Lung (tissue), 12 donors: Measurements from ENCODE around the gene CAD. TPM values are rescaled to one million over a fixed set of nuclear protein-coding genes. Genes with fewer than 3 reads are reported as not detected.

Experiments used
- ATAC-seq: fragments of 200-7000 bp; cut with Tn5 transposase; one replicate; pipeline ENCODE4 v1.9.1; 2020; ENCODE audit warnings: moderate number of reproducible peaks; ENCODE audit not compliant: insufficient read depth, low FRiP score
- DNase-seq, 3 donors: peaks; one replicate each; pipeline ENCODE4 v3.0.0-alpha.2; 2013 to 2017
- H3K27ac ChIP-seq, 2 donors: one replicate each; pipeline ENCODE4 v1.5.1; 2013; ENCODE audit warnings: mild to moderate bottlenecking in 2 of 2, moderate library complexity in 2 of 2, control low read depth in 1 of 2, inconsistent platforms in 1 of 2, low read depth in 1 of 2, low read length in 1 of 2
- H3K27me3 ChIP-seq, 3 donors: one replicate each; pipeline ENCODE4 v1.5.1; 2013; ENCODE audit warnings: low read length in 2 of 3; ENCODE audit not compliant: control insufficient read depth in 3 of 3, insufficient read depth in 3 of 3
- H3K36me3 ChIP-seq, 4 donors: one replicate each; pipeline ENCODE4 v1.5.1; 2013; ENCODE audit warnings: low read length in 4 of 4, mild to moderate bottlenecking in 1 of 4, moderate library complexity in 1 of 4; ENCODE audit not compliant: control insufficient read depth in 4 of 4, insufficient read depth in 4 of 4
- H3K4me1 ChIP-seq, 5 donors: one replicate each; pipeline ENCODE4 v1.5.1; 2013; ENCODE audit warnings: low read length in 5 of 5, mild to moderate bottlenecking in 2 of 5, moderate library complexity in 1 of 5; ENCODE audit not compliant: control insufficient read depth in 5 of 5, insufficient read depth in 5 of 5
- H3K4me3 ChIP-seq: one replicate; pipeline ENCODE4 v1.5.1; 2013; ENCODE audit warnings: mild to moderate bottlenecking, control low read depth, moderate library complexity
- H3K9ac ChIP-seq, 2 donors: one replicate each; pipeline ENCODE4 v1.5.1; 2013; ENCODE audit warnings: low read length in 2 of 2, control low read depth in 1 of 2; ENCODE audit not compliant: insufficient read depth in 1 of 2
- H3K9me3 ChIP-seq, 4 donors: one replicate each; pipeline ENCODE4 v1.5.1; 2013; ENCODE audit warnings: low read length in 3 of 4, mild to moderate bottlenecking in 1 of 4, moderate library complexity in 1 of 4; ENCODE audit not compliant: control insufficient read depth in 4 of 4, insufficient read depth in 3 of 4
- CTCF ChIP-seq: IDR thresholded peaks from 2 replicates; pipeline ENCODE4 v1.5.1; 2012; ENCODE audit warnings: mild to moderate bottlenecking; ENCODE audit errors: control extremely low read depth, extremely low read depth
- WGBS, 2 donors: extraction: QIAGEN DNeasy Blood & Tissue Kit; methylation state at CpG; one replicate each; pipeline ENCODE4 v1.1.7; 2013; 5-methylcytosine and 5-hydroxymethylcytosine counted together
- polyA plus RNA-seq, 2 donors: library from polyadenylated mRNA; stranded (reverse); fragments of 200-250 nt; gene quantifications; one replicate each; pipeline ENCODE4 v1.2.1, GENCODE V29; 2013
- total RNA-seq, 2 donors: library from RNA; depleted of rRNA in 1 of 2; stranded (reverse); fragments of >200 nt in 1 of 2; gene quantifications; one replicate each; pipeline ENCODE4 v1.2.1, GENCODE V29; 2014 to 2021
- donor health status: control.
- donor health status: control.
- donor health status: Bipolar disorder and iron deficiency.
- donor health status: healthy.
- donor health status: DM: yes; HTN: yes; CAD: no.

CAD gene
- total and polyA plus RNA-seq, 4 donors = 10.9 to 42.0 (median 18.9) TPM

DNA sequence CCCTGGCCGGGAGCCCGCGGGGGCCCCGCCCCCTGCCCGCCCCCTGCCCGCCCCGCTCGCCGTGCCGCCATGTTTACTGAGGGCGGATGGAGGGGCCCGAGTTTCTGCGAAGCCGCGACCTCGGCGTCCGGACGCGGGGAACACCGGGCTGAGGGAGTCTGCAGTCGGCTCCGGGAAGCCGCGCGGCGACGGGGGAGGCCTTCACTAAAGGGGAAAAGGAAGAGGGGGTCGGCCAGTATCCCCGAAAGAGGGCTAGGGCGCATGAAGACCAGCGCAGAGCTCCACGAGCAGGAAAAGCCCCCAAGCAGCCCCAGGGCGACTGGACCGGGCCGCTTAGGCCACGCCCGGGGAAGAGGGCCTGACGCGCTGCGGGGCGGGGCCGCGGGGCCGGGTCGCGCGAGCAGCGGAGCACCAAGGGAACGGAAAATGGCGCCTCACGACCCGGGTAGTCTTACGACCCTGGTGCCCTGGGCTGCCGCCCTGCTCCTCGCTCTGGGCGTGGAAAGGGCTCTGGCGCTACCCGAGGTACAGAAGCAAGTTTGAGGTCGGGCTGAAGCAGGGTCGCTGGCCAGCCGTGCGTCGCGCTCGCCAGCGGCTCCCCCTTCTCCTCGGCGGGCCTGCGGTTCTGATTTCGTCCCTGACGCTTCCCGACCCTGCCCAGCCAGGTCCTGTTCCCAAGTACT is 5.1 kb upstream of the CAD start, which contains the start of the genes ATRAID and SLC5A6:
Gene ATRAID (plus strand): TSS at position 99 of the 683 bp plus-strand sequence. CDS start 328 bp downstream, at position 427.
Gene SLC5A6 (minus strand): TSS at position 326 of the 683 bp plus-strand sequence. CDS start 4,618 bp downstream, outside the sequence.
- Histone ChIP-seq H3K36me3 (peaks cover 3 to 20% (median 8%) of the 10 kb centered on the region in 4 donors), H3K27ac (peak within 1 kb of the TSS; percentile 99 to 100), H3K4me1 (peaks cover 0 to 19% (median 3%) of the 10 kb centered on the region in 5 donors), H3K27me3 (no peaks in the 10 kb centered on the region), H3K9me3 (no peaks in the 10 kb centered on the region), H3K9ac (peak within 1 kb of the TSS; percentile 91 to 95), H3K4me3 (peak within 1 kb of the TSS; percentile 84)
- 0% methylated on average over 56 to 73 of the region's 73 CpGs for whole genome bisulfite sequencing, 2 donors
- no peak for TF ChIP-seq CTCF
- peak; percentile 91 to 94 (median 93) for DNase-seq
- peak; percentile 97 for ATAC-seq

GRCh38 chr2:27212626-27213471 is 4.3 kb upstream of the CAD start:
- 9 to 10% methylated on average over 34 of the region's 34 CpGs for WGBS, 2 donors
- peak in 1 of 3 donors; percentile 13 for DNase-seq

DNA sequence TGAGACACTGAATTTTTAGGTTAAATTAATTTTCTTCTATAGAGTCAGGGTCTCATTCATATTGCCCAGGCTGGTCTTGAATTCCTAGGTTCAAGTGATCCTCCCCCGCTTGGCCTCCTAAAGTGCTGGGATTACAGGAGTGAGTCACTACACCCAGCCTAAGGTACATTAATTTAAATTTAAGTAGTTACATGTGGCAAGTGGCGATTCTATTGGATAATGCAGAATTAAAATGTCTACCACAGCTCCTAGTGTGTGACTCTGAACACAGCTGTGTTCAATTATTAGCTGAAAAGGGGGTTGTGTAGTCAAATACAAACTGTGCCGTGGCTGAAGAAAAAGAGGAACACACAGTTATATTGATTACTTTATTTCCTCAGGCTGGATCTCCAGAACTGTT is 2.2 kb upstream of the CAD start:
- H3K27ac ChIP-seq = no peak overlapping the region
- H3K4me1 ChIP-seq = peaks cover 0 to 25% (median 3%) of the 10 kb centered on the region in 5 donors
- no peaks in the 10 kb centered on the region for H3K27me3 ChIP-seq
- ATAC-seq (no peak), DNase-seq (no peak)
- no peaks in the 10 kb centered on the region for H3K9me3 ChIP-seq
- no peak for TF ChIP-seq CTCF
- no peak overlapping the region for H3K4me3 ChIP-seq
- WGBS, 2 donors = 89 to 92% methylated on average over 3 of the region's 3 CpGs
- peaks cover 0 to 10% (median 2%) of the 10 kb centered on the region in 4 donors for H3K36me3 ChIP-seq
- H3K9ac ChIP-seq = no peak overlapping the region

More at GRCh38 chr2:27212626-27213471, 4.3 kb upstream of the CAD start:
- TF ChIP-seq CTCF = no peak
- peak; percentile 2 for ATAC-seq
- peaks cover 0 to 19% (median 3%) of the 10 kb centered on the region in 5 donors for H3K4me1 ChIP-seq
- H3K9ac ChIP-seq = peak overlapping the region; percentile 91 to 95
- H3K27me3 ChIP-seq = no peaks in the 10 kb centered on the region
- H3K9me3 ChIP-seq = no peaks in the 10 kb centered on the region
- H3K36me3 ChIP-seq = peaks cover 0 to 14% (median 5%) of the 10 kb centered on the region in 4 donors
- peak overlapping the region; percentile 84 for H3K4me3 ChIP-seq
- peak overlapping the region; percentile 99 to 100 for H3K27ac ChIP-seq
